MM.1S (cell line): ENCODE measurements around the gene GRAMD2A.

Source experiments
- EZH2phosphoT487 ChIP-seq: fragments of 300-600 bp; sonication (generic); IDR thresholded peaks from 2 replicates; pipeline ENCODE4 v1.6.1; 2018; ENCODE audit warnings: antibody characterized with exemption, low read length
- TF ChIP-seq, protein P1 (sequence below): fragments of 300-600 bp; sonication (generic); IDR thresholded peaks from 2 replicates; pipeline ENCODE4 v1.5.1; 2016; ENCODE audit warnings: antibody characterized with exemption, low read length, mixed read lengths

DNA sequence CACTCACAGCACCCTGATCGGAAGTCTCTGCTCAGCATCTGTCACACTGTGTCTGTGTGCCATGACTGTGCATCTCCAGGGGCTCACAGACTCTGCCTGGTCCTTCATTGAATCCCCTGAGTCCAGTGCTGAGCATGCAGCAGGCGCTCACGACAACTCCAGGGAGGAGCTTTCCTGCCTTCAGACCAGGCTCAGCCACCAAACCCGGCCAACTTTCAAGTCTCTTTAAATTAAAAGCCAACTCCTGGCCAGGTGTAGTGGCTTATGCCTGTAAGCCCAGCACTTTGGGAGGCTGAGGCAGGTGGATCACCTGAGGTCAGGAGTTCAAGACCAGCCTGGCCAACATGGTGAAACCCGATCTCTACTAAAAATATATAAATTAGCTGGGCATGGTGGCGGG is 24.2 kb downstream of the GRAMD2A start:
- TF ChIP-seq, protein P1, sequence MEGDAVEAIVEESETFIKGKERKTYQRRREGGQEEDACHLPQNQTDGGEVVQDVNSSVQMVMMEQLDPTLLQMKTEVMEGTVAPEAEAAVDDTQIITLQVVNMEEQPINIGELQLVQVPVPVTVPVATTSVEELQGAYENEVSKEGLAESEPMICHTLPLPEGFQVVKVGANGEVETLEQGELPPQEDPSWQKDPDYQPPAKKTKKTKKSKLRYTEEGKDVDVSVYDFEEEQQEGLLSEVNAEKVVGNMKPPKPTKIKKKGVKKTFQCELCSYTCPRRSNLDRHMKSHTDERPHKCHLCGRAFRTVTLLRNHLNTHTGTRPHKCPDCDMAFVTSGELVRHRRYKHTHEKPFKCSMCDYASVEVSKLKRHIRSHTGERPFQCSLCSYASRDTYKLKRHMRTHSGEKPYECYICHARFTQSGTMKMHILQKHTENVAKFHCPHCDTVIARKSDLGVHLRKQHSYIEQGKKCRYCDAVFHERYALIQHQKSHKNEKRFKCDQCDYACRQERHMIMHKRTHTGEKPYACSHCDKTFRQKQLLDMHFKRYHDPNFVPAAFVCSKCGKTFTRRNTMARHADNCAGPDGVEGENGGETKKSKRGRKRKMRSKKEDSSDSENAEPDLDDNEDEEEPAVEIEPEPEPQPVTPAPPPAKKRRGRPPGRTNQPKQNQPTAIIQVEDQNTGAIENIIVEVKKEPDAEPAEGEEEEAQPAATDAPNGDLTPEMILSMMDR, result no peak
- TF ChIP-seq EZH2phosphoT487, result no peak
